ENCODE measurements around the gene CD302. TPM values are rescaled to one million over a fixed set of nuclear protein-coding genes. Genes with fewer than 3 reads are reported as not detected.

CD302 gene
- total and polyA plus RNA-seq, 2 of the 4 experiments (the other 2 are of a cell fraction): 3.8 to 4.0 TPM

- Histone ChIP-seq H3K4me2 (ENCODE audit: low read depth, low read length) (no peak overlapping the region), H3K23ac (ENCODE audit: low read depth, low read length) (no peak overlapping the region), H3K4ac (ENCODE audit: low read depth, low read length) (no peak overlapping the region), H3K9ac (ENCODE audit: low read depth, low read length) (no peak overlapping the region), H4K5ac (ENCODE audit: low read depth, low read length) (no peak overlapping the region), H3K36me3 (ENCODE audit: control insufficient read depth, insufficient read depth, low read length) (no peaks in the 10 kb centered on the region), H3K56ac (ENCODE audit: extremely low read depth, insufficient read depth, low read length) (no peak overlapping the region), H2BK15ac (ENCODE audit: low read depth, low read length) (no peak overlapping the region), H3K79me1 (ENCODE audit: low read depth in 1 of 2, low read length in 2 of 2) (no peaks in the 10 kb centered on the region), H2AK9ac (replicated peaks; ENCODE audit: low read depth, low read length, poor library complexity) (no peak overlapping the region), H3K27me3 (ENCODE audit: control insufficient read depth, insufficient read depth, low read length) (peaks cover 7% of the 10 kb centered on the region; the same call in 1 of the 2 replicates), H3K4me1 (ENCODE audit: control insufficient read depth, insufficient read depth, low read length) (no peaks in the 10 kb centered on the region), H3K9me1 (ENCODE audit: insufficient read depth, low read length) (no peaks in the 10 kb centered on the region), H2BK5ac (ENCODE audit: low read depth, low read length, poor library complexity, severe bottlenecking) (no peak overlapping the region), H2BK120ac (ENCODE audit: low read depth, low read length) (no peak overlapping the region), H3K14ac (replicated peaks; ENCODE audit: low read depth, low read length) (no peak overlapping the region), H4K20me1 (ENCODE audit: insufficient read depth, low read length) (no peaks in the 10 kb centered on the region), H2AFZ (replicated peaks; ENCODE audit: low read length, poor library complexity) (no peak overlapping the region), H3K18ac (ENCODE audit: low read depth, low read length) (no peak overlapping the region), H3K27ac (ENCODE audit: insufficient read depth, low read length) (no peak overlapping the region), H2BK20ac (ENCODE audit: low read depth, low read length) (no peak overlapping the region), H3K9me3 (ENCODE audit: control insufficient read depth, insufficient read depth, low read length) (no peaks in the 10 kb centered on the region), H3K4me3 (ENCODE audit: insufficient read depth, low read depth, low read length) (no peak overlapping the region), H2AK5ac (ENCODE audit: low read depth, low read length) (no peak overlapping the region), H4K8ac (ENCODE audit: low read depth in 2 of 2, low read length in 2 of 2) (no peak overlapping the region), H4K91ac (ENCODE audit: insufficient read depth, low read depth, low read length) (no peak overlapping the region)
- dilution Hi-C loops (cut with HindIII; ENCODE audit: low sequenced_read_pairs, unreplicated experiment) (no loop called here), intact Hi-C loops (cut with micrococcal nuclease) (loop anchor here (10.0 kb wide), 2 partner anchors 668 to 898 kb away; no protein-coding TSS in a partner anchor), in situ Hi-C loops (cut with MboI; ENCODE audit: low sequenced_read_pairs) (no loop called here)
- DNase-seq (no peak), ATAC-seq (ENCODE audit: low read depth) (no peak)
- TF ChIP-seq RAD21 (IDR thresholded peaks at IDR 0.05; ENCODE audit: low read length) (no peak), POLR2A (IDR thresholded peaks at IDR 0.05; ENCODE audit: low read depth, low read length) (no peak), FOS (IDR thresholded peaks at IDR 0.05; ENCODE audit: low read depth, low read length) (no peak), NFE2L2 (IDR thresholded peaks at IDR 0.05; ENCODE audit: low read depth, low read length) (no peak), CTCF (conservative IDR thresholded peaks at IDR 0.05; ENCODE audit: low read depth, low read length) (no peak), CEBPB (IDR thresholded peaks at IDR 0.05; ENCODE audit: low read depth, low read length) (no peak), RCOR1 (IDR thresholded peaks at IDR 0.05; ENCODE audit: insufficient replicate concordance, low read length) (no peak), RFX5 (IDR thresholded peaks at IDR 0.05; ENCODE audit: low read depth, low read length) (no peak), SMC3 (IDR thresholded peaks at IDR 0.05; ENCODE audit: low read depth, low read length) (no peak), USF2 (IDR thresholded peaks at IDR 0.05; ENCODE audit: low read depth, low read length) (no peak), MAZ (IDR thresholded peaks at IDR 0.05; ENCODE audit: borderline replicate concordance, low read depth, low read length) (no peak), CHD1 (IDR thresholded peaks at IDR 0.05; ENCODE audit: low read depth, low read length) (no peak), MXI1 (IDR thresholded peaks at IDR 0.05; ENCODE audit: borderline replicate concordance, low read depth, low read length) (no peak), MAFK (IDR thresholded peaks at IDR 0.05; ENCODE audit: low read depth, low read length) (no peak), BHLHE40 (IDR thresholded peaks at IDR 0.05; ENCODE audit: low read depth, low read length) (no peak), ELK1 (IDR thresholded peaks at IDR 0.05; ENCODE audit: borderline replicate concordance, low read depth, low read length) (no peak)
- BruUV-seq (replicated peaks): no TSS peak
- ChIA-PET POLR2A (ENCODE audit: unreplicated experiment) (interaction anchor here (0.6 kb wide), 1 partner anchor 1311 kb away, joined by 3 read pairs; no protein-coding TSS in a partner anchor), CTCF (interaction anchor here (0.6 kb wide), 1 partner anchor 246 kb away, joined by 4 read pairs; no protein-coding TSS in a partner anchor)
- WGBS, 2 experiments (ENCODE audit: extremely low coverage in 2 of 2, insufficient read length in 1 of 2): 69% methylated on average over 5 of the region's 5 CpGs; no CpG with 5 or more reads in 1 of the 2 experiments
These were observed 4.7 kb upstream of the CD302 start for GRCh38 chr2:159802673-159803072.
